SU-DHL-6 (cell line): Measurements from ENCODE around the gene KRT16.
"Not testable (repeated sequence)": the region's sequence is repeated elsewhere in the genome, so short reads cannot be mapped to it uniquely, and the experiment has no call there.

Source experiments
- H2AFZ ChIP-seq: fragments of 200-600 bp; sonication (generic); 2 replicates; pipeline ENCODE4 v1.6.1; 2014; ENCODE audit warnings: low read depth, mild to moderate bottlenecking, moderate library complexity, mixed read lengths, antibody characterized with exemption, low read length; ENCODE audit not compliant: severe bottlenecking
- H3F3A ChIP-seq: fragments of 200-600 bp; shearing (Covaris generic); 2 replicates; pipeline ENCODE4 v1.6.0; 2016; ENCODE audit warnings: antibody characterized with exemption, mild to moderate bottlenecking; ENCODE audit not compliant: insufficient read depth
- H3K27ac ChIP-seq: fragments of 200-600 bp; sonication (generic); 2 replicates; pipeline ENCODE4 v1.5.1; 2016; ENCODE audit warnings: low read depth, mild to moderate bottlenecking, low read length, moderate library complexity, mixed read lengths
- H3K27me3 ChIP-seq: fragments of 200-600 bp; sonication (generic), shearing (Covaris generic); 2 replicates; pipeline ENCODE4 v1.6.0; 2014; ENCODE audit warnings: mild to moderate bottlenecking, low read length
- H3K36me3 ChIP-seq: fragments of 200-600 bp; sonication (generic); 2 replicates; pipeline ENCODE4 v1.6.1; 2014; ENCODE audit warnings: mild to moderate bottlenecking, low read length, mixed read lengths
- H3K4me2 ChIP-seq: fragments of 300-600, 200-600 bp; shearing (Covaris generic), sonication (generic); 2 replicates; pipeline ENCODE4 v1.6.0; 2014; ENCODE audit warnings: low read length, low read depth, mild to moderate bottlenecking; ENCODE audit not compliant: poor library complexity, severe bottlenecking
- H3K4me3 ChIP-seq: fragments of 200-600 bp; sonication (generic); 2 replicates; pipeline ENCODE4 v1.5.1; 2014; ENCODE audit warnings: antibody characterized with exemption, low read length, mild to moderate bottlenecking, mixed read lengths; ENCODE audit not compliant: insufficient read depth, poor library complexity, severe bottlenecking
- H3K79me2 ChIP-seq: fragments of 200-600 bp; sonication (generic); 2 replicates; pipeline ENCODE4 v1.6.1; 2014; ENCODE audit warnings: mild to moderate bottlenecking, low read length, moderate library complexity; ENCODE audit not compliant: insufficient read depth
- H3K9ac ChIP-seq: fragments of 200-600 bp; sonication (generic); 2 replicates; pipeline ENCODE4 v1.7.0; 2014; ENCODE audit warnings: mild to moderate bottlenecking, low read length
- H3K9me2 ChIP-seq: fragments of 200-600 bp; sonication (generic); replicated peaks from 2 replicates; pipeline ENCODE4 v1.6.1; 2014; ENCODE audit warnings: low read length; ENCODE audit not compliant: insufficient read depth
- H3K9me3 ChIP-seq: fragments of 200-600 bp; sonication (generic); 2 replicates; pipeline ENCODE4 v1.6.1; 2014; ENCODE audit warnings: low read length, mixed read lengths; ENCODE audit not compliant: insufficient read depth
- H4K20me1 ChIP-seq: fragments of 200-600 bp; sonication (generic); 2 replicates; pipeline ENCODE4 v1.6.1; 2014; ENCODE audit warnings: low read depth, mild to moderate bottlenecking, antibody characterized with exemption, low read length, moderate library complexity, mixed read lengths
- CTCF ChIP-seq: fragments of 200-600 bp; sonication (generic); IDR thresholded peaks from one replicate; pipeline ENCODE4 v1.5.1; 2017; ENCODE audit warnings: antibody characterized with exemption, mild to moderate bottlenecking, low read length, moderate library complexity; ENCODE audit not compliant: insufficient read depth, poor library complexity, severe bottlenecking
- EZH2phosphoT487 ChIP-seq: fragments of 200-600 bp; sonication (generic), shearing (Covaris generic); conservative IDR thresholded peaks from 2 replicates; pipeline ENCODE4 v1.6.1; 2018; ENCODE audit warnings: mild to moderate bottlenecking, antibody characterized with exemption, low read length, moderate library complexity, mixed read lengths

KRT16 gene

GRCh38 chr17:41631025-41631897, 18.7 kb upstream of the KRT16 start:
- no peaks in the 10 kb centered on the region for H3K9me2 ChIP-seq
- TF ChIP-seq CTCF (no peak), EZH2phosphoT487 (no peak)
- H3F3A ChIP-seq: no peaks in the 10 kb centered on the region
- H3K27me3 ChIP-seq: no peaks in the 10 kb centered on the region
- no peak overlapping the region for H2AFZ ChIP-seq
- no peak overlapping the region for H3K4me2 ChIP-seq
- H3K9ac ChIP-seq: no peak overlapping the region
- H3K79me2 ChIP-seq: no peaks in the 10 kb centered on the region
- no peaks in the 10 kb centered on the region for H4K20me1 ChIP-seq
- H3K36me3 ChIP-seq: no peaks in the 10 kb centered on the region
- no peak overlapping the region for H3K4me3 ChIP-seq
- H3K27ac ChIP-seq: no peak overlapping the region
- no peaks in the 10 kb centered on the region; the same call in 1 of the 2 replicates for H3K9me3 ChIP-seq

GRCh38 chr17:41629826-41630670, 17.5 kb upstream of the KRT16 start:
- Histone ChIP-seq H3K9ac (no peak overlapping the region), H3K9me2 (no peaks in the 10 kb centered on the region), H2AFZ (no peak overlapping the region), H3K79me2 (no peaks in the 10 kb centered on the region), H3F3A (no peaks in the 10 kb centered on the region), H3K36me3 (no peaks in the 10 kb centered on the region), H3K9me3 (no peaks in the 10 kb centered on the region; the same call in 1 of the 2 replicates), H3K4me2 (no peak overlapping the region), H4K20me1 (no peaks in the 10 kb centered on the region), H3K4me3 (no peak overlapping the region), H3K27ac (no peak overlapping the region), H3K27me3 (no peaks in the 10 kb centered on the region)
- TF ChIP-seq EZH2phosphoT487 (no peak), CTCF (no peak)

GRCh38 chr17:41629316-41629715, 16.7 kb upstream of the KRT16 start:
- no peak overlapping the region for H3K4me3 ChIP-seq
- H3K9me2 ChIP-seq: no peaks in the 10 kb centered on the region
- H3K27me3 ChIP-seq: no peaks in the 10 kb centered on the region
- no peak overlapping the region for H3K4me2 ChIP-seq
- no peak overlapping the region for H3K27ac ChIP-seq
- no peak overlapping the region for H2AFZ ChIP-seq
- H3K79me2 ChIP-seq: no peaks in the 10 kb centered on the region
- H3K9me3 ChIP-seq: no peaks in the 10 kb centered on the region; the same call in 1 of the 2 replicates
- no peaks in the 10 kb centered on the region for H3K36me3 ChIP-seq
- H3F3A ChIP-seq: no peaks in the 10 kb centered on the region
- TF ChIP-seq CTCF (no peak), EZH2phosphoT487 (no peak)
- no peak overlapping the region for H3K9ac ChIP-seq
- H4K20me1 ChIP-seq: no peaks in the 10 kb centered on the region

GRCh38 chr17:41628621-41629255, 16.2 kb upstream of the KRT16 start:
- not testable (repeated sequence) for H3K27ac ChIP-seq, H3K9me2 ChIP-seq, H3K36me3 ChIP-seq, H3K9ac ChIP-seq, H3K27me3 ChIP-seq, H4K20me1 ChIP-seq, H3K9me3 ChIP-seq, H3F3A ChIP-seq, H3K4me3 ChIP-seq, H3K79me2 ChIP-seq, H2AFZ ChIP-seq, H3K4me2 ChIP-seq

GRCh38 chr17:41628073-41628370, 15.5 kb upstream of the KRT16 start:
- not testable (repeated sequence) for H3K79me2 ChIP-seq, H2AFZ ChIP-seq, H4K20me1 ChIP-seq, H3F3A ChIP-seq, H3K36me3 ChIP-seq, H3K9me3 ChIP-seq, H3K27me3 ChIP-seq, H3K9me2 ChIP-seq, H3K4me2 ChIP-seq, H3K9ac ChIP-seq, H3K27ac ChIP-seq, H3K4me3 ChIP-seq
